Suppressor macrophage treated with lipopolysaccharide for 4 hours (primary cell): ENCODE results near the gene DCAF4.

Source experiments
- DNase-seq: peaks from one replicate; pipeline ENCODE4 v3.0.0-alpha.2; 2020

Gene DCAF4, protein sequence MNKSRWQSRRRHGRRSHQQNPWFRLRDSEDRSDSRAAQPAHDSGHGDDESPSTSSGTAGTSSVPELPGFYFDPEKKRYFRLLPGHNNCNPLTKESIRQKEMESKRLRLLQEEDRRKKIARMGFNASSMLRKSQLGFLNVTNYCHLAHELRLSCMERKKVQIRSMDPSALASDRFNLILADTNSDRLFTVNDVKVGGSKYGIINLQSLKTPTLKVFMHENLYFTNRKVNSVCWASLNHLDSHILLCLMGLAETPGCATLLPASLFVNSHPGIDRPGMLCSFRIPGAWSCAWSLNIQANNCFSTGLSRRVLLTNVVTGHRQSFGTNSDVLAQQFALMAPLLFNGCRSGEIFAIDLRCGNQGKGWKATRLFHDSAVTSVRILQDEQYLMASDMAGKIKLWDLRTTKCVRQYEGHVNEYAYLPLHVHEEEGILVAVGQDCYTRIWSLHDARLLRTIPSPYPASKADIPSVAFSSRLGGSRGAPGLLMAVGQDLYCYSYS

DNA sequence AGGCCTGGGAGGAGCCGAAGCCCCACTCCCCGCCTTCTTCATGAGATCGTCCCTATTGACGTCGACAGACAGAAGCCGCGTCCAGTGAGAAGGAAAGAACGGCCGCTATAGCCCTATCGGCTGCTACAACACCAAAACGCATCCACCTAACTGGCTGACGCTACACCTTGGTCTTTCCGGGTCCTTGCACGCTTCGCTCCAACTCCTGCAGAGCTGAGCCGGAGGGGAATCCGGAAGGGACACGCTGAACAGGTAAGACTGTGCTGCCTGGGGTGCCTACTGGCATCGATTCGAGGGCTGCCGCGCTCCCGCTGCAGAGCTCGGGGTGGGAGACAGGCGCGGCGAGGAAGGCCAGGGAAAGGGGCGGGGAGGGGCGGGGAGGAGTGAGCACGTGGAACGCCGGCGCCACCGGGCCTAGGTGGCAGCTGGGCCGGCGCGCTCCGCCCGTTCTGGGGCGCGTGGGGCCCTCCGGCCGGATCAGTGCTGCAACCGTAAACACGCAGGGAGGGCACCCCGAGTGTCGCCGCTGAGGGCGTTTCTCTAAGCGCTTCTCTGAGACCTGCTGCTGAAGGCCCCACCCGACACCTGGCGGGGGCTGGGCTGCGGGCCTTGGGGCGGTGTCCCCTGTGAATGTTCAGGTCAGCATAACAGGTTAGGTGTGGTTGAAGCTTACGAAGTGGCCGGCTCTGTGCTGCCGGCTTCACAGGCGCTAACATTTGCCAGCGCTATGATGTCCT is at the start of gene DCAF4:
Gene DCAF4 (plus strand): TSS at position 173 of the 737 bp plus-strand sequence. CDS start 11,515 bp downstream, outside the sequence.
- DNase-seq, result peak; percentile 97

DNA sequence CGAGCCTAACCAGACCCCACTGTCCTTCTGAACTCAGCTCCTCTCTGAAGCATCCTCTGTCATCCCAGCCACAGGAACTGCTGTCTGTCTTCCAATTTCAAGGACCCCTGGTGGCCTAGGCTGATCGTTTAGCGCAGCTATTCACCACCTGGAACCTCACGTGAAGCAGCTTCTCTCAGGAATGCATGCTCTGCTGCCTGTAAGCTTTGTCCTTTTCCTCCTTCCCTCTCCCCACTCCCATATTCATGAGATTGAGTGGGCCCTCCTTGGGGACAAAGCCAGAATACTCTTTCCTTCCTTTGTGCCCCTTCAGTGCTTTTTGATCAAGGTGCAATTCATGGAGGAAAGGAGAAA is 49.6 kb upstream of the DCAF4 start:
- DNase-seq, result no peak

DNA sequence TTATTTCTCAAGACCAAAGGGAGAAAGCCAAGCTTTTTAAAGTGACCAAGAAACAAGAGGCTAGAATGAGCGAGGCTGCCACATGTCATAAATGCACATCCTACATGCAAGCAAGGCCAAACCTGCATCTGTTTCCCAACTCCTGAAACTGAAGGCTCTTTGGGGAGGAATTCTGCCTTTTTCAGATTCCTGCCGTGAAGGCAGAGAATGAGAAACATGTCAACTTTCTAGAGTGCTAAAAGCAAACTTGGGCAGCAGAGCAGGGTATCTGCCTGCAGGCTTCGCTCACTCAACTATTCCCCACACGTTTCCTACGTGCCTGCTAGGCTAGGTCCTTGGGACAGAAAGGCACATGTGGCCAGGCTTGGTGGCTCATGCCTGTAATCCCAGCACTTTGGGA is 47.5 kb upstream of the DCAF4 start:
- no peak for DNase-seq

DNA sequence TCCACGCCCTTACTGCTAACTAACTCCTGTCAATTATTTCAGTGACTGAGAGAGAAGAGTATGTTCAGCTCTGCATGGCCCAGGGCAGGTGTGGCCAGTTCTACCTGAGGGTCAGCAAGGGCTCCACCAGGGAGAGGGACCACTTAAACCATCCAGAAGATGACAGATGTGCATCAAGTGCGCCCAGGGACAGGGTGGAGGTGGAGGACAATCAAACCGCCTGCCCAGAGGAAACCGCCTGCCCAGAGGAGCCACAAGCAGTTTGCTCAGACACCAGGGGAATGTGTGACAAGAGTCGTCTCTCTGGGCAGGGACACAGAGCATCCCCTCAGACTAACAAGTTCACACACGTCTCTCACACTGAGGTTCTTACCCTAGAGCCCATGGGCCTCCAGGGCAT is 46.8 kb upstream of the DCAF4 start:
- no peak for DNase-seq

DNA sequence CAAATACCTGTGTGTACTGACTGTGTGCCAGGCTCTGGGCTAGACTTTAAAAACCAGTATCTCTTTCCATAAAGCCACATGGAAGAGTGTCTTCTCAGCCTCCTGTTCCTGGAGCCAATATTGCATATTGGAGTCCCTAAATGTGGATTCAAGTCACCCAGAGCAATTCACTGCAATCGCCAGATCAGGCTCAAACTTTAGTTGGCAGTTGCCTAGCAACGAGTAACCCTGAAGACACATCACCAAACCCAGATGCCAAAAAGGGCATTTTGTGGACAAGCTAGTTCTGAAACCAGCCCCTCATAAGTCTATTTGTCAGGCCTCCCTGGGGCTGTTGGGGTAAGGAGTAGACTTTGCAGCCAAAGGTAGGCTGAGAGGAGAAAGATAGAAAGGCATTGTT is 46.1 kb upstream of the DCAF4 start:
- no peak for DNase-seq

DNA sequence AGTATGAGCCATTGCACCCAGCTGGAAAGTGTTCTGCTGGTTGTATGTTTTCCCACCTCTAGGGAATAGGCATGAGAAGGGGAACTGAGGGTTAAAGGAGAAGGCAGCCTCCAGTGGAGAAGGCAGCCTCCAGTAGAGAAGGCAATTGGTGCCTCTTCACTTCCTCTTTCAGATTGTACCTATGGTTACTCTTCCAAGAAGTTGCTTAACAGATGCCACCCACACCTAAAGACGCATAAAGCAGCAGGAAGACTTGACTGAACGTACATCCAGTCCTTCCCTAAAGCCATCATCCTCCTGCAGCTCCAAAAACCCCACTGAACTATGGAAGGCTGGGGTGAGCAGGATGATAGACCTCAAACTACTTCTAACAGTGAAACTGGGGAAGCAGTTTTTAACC is 45.4 kb upstream of the DCAF4 start:
- DNase-seq, result peak; percentile 33

DNA sequence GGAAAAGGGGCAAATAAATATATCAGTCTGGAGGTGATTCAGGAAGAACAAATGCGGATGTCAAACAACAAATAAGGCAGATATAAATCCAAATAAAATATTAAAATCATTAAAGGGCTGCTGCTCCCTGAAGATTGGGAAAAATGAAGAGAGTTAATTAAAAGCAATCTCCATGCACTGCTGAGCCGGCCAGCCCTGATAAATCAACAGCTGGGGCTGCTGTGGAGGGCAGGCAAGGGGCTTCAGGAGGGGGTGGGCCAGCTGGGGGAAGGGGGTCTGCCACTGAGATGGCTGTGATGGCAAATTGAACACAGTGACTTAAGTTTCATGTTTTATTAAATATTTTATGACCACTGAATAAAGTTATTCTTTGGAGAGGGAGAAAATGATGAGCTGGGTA is 44.7 kb upstream of the DCAF4 start:
- no peak for DNase-seq

DNA sequence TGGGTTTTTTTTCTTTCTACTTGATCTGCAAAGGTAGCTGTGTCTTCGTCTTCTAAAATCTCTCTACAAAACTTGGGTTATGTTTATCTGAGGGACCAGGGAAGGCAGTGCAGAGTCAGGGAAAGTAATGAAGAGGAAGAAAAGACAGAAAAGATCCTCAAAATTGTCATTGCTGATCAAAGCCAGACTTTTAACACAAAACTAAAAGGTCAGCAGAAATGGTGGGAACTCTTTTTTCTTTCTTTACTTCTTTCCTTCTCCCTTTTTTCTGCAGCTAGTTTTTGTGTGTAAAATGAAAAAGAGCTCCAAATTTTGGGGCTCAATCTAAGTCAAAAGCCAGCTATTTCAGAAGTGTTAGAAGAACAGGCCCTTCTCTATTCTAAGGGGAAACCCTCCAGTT is 44.2 kb upstream of the DCAF4 start:
- DNase-seq, result no peak

DNA sequence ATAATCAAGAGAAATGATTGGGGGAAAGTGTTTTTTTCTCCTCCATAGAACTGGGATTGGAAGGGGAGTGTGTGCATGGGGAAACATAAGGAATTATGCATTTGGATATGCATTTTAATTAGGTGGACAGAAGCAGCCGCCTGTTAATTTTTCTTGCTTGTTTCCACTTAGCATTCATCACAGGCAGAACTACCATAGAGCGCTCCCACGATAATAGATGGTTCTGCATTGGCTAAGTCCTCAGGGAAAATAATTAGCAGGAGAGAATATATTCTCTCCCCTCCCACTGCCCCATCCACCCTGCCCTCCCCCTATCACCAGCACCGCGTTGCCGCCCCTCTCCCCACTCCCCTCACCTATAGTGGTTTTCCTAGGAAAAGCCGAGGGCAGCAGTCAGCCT is 43.8 kb upstream of the DCAF4 start:
- no peak for DNase-seq

DNA sequence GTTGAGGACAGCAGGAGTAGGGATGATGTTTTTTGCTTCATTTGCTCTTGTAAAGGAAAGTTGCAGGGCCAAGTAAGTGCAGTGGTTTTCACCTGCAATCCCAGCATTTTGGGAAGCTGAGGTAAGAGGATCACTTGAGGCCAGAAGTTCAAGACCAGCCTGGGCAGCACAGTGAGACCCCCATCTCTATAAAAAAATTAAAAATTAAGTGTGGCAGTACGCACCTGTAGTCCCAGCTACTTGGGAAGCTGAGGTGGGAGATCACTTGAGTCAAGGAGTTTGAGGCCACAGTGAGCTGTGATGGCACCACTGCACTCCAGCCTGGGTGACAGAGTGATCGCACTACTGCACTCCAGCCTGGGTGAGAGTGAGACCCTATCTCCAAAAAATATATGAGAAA is 43.2 kb upstream of the DCAF4 start:
- DNase-seq, result no peak

DNA sequence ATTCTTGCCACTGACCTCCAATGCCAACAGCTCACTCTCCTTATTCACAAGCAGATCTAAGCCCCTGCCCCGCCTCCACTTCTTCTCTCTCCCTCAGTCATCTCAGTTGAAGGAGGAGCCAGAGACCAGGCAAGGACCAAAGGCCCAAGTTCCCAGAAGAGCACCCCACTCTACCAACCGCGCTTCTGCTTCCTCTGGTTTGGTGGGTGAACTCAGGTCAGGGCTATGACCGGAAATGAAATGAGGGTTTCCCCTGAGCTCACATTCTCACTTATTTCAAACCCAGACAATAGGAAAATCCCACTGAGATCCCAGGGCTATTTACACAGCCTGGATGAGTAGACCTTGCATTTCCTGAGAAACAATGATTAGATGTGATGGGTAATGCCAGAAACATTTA is 42.3 kb upstream of the DCAF4 start:
- peak; percentile 41 for DNase-seq

DNA sequence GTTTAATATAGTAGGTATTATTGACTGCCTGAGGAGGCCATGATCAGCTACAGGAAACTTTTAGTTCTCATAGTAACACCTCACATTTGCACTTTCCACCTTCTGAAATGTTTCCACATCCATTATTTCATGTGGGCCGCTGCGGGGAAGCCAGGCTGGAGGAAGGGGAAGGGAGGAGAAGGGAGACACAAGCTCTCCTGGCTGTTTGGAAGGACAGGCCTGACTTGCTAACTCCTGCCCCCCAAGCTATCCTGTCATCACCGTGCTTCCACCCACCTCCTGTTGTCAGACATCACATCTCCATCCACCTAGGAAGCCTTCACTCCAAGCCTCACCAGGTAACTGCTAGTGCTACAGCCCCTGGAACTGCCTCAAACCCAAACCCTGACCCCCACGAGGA is 41.9 kb upstream of the DCAF4 start:
- no peak for DNase-seq

DNA sequence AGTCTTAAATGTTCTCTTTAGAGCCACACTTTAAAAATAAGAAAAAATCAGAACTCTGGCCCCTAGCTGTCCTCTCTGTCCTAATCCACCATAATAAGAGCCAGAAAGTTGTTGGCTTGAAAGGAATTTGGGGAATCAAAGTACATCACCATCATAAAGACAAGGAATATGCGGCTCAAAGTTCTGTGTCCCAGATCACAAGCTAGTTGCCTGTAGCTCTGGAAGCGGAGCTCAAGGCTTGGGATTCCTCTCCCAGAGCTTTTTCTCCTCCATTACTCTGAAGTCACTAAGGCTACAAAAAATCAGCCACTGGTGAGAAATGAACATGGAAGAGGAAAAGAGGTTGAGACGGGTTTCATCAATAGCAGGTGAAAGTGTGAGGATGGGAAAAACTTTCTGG is 38.8 kb upstream of the DCAF4 start:
- no peak for DNase-seq

DNA sequence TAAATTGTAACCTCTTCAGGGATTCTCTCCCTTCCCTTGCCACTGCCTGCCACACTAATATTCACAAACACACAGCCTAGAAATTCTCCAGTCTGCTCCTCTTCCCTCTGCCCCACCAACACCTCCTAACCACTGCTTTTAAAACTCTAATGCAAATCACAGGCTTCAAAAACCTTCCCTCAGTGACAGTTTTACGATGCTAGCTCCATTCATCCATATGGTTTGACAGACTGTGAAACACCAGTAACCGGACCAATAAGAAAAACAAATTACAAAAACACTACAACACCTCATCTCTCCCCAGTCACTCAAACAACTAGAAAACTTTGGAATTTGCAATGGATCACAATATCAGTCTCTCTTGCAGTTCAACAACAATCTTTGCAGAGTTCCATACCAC is 38.1 kb upstream of the DCAF4 start:
- DNase-seq, result no peak

DNA sequence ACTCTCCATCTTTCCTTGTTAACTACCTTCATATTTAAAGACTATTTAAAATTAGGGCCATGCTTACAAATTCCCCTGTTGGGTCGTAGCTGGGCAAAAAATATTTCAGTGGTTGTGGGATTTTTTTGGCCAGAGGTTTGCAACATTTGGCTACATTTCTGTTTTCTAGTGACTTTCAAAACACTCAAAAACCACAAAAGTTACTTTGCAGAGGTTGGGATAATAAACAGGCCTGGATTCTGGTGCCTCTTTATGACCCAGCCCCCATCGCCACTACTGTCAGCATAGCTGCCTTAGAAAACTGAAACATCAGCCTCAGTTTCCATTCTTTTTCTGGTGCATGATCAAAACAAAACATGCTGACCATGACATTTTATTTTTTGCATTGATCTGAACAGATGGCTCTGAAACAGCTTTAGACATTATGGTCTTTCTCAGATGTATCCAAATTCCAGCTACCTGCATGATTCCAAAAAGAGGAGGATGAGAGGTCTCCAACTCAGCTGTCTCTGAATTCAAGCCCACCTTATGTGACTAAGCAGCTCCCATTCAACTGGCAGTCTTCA is 37.5 kb upstream of the DCAF4 start:
- no peak for DNase-seq

DNA sequence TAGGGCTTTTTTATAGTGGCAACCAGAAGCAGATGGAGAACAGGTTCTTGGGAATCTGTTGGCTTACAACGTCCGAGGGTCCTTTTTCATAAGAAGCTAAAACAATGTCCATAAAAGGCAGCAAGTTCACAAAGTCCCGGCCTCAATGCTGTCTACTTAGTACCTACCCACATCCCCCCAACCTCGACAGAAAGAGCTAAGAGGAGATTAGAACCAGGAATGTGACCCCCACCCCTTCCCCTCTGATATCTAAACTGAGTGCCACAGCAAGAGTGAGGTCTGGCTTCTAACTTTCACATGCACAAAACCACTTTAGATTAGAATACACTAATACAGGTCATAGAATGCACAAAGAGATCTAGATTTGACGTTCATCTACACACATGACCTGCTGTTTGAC is 36.9 kb upstream of the DCAF4 start:
- DNase-seq, result no peak

DNA sequence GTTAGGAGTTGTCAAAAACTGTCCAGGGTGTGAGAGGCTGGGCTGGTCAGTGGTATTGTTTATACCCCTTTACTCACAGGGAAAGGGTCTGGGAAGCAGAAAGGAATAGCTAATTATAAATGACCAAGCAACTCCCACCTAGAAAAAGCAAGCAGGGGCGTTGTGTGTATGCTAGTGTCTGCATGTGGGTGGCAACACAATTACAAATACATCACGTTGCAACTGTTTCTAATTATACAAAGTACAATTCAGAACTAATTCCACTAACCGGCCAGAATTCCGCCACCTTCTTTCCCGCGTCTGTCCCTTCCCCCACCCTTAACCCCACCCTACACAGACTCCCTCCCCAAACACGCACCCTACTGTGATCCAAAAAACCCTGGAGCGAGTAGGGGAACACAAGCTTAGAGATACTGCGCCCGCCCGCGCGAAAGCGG is 34.6 kb upstream of the DCAF4 start:
- DNase-seq, result no peak

DNA sequence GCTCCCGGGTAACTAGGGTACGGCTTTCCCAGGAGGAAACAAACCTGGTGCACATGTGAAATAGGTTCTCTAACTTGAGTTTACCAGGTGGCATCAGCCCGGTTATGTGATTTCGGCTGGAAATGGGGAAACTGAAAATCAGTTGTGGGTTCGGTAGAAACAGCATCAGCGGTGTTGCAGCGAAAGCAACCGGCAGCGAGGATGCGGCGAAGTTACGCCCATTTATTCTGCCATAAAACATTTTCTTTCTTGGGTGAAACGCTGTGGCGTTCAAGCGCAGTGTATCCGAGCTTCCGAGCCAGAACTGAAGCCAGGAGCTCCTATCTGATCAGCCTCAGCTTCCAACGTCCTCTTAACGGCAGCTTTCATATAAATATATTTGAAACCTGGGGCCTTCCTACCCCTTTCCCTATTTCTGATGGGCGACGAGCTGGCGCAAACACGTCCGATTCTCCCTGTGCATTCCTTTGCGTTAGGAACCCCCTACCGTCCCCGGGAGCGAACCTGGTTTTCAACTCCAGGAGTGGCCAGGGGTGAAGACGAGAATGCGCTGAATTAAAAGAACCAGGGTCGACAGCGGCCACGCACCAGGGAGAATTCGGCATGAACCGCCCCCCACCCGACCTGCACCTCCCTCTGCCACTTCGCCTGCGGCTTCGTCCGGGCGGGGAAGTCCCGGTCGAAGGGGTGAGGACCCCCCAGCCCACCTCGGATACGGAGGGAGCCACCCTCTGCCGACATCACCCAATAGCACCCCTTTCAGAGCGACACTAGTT is 34.0 kb upstream of the DCAF4 start:
- no peak for DNase-seq

DNA sequence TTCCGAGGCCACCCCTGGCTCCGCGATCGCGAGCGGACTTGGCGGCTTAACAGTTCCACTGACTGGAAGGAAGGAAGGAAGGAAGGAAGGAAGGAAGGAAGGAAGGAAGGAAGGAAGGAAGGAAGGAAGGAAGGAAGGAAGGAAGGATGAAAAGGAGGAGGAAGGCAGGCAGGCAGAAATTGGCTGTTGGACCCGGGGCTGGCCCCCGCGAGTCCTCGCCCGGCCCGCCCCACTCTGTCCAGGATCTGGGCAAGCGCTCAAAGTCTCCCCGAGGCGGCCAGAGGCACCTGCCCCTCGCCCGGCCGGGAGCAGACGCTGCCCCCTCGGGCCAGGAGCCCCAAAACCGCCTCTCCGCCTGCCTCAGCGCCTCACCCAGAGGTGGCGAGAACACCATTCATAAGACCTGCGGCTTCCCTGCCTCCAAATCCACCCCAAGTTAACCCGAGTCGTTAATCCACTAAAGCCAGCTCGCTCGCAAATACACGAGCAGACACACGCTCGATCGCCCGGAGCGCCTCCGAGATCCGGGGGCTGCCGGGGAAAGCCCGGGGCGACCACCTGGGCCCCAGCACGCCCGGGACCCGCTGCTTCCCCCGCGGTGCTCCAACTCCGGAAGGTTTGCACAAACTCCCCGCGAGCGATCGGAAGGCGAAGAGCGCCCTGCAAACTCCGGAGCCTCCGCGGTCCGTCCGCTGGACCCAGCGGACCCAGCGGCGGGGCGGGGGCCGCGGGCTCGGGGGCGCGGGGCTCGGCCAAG is 33.2 kb upstream of the DCAF4 start:
- no peak for DNase-seq

DNA sequence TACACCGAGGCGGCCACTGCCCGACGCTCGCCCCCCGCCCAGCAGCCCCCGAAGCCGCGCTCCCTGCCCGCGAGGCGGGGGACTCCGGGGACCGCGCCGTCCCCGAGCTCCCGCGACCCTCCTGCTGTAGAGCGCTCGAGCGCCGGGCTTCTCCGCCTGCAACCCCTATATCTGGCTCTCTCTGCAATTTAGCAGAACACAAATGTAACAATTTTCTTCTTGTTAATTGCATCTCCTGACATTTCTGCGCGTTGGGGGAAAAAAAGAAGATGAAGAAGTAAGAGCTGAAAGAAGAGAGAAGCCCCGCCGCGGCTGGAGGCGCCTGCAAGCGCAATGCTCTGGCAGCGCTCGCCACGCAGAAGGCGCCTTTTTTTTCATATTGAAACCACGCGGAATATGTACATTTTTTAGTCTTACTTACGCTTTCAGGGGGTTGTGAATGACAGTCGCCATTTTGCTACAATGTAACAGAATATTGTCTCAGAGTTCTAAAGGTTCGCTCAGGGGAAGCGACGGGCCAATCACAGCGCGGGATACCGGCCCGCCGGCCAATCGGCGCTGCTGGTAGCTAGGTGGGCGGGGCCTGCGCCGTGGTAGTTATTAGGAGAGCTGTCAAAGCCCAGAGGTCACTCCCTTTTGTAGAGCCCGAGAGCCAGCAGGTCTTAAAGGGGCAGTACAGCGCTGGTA is 32.5 kb upstream of the DCAF4 start, which contains the start of gene DPF3:
Gene DPF3 (minus strand): TSS at position 466 of the 687 bp plus-strand sequence. CDS start 13 bp downstream, at position 453.
- DNase-seq, result peak; percentile 97

DNA sequence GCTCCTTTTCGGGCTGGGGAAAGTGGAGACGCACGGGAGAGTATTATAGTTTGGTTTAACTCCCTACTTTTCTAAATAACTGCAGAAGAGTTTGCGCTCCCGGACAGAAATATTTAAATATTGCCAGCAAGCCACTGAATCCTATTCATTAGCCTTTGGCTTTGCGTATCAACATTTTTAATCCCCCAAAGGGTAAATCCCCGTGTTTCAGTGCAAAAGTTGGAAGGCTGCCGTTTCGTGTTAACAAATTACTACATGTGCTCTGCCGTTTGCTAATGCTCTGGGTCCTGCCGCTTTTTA is 32.0 kb upstream of the DCAF4 start:
- no peak for DNase-seq
